K562 (cell line): Measurements from ENCODE around the gene DYRK1A. TPM values are rescaled to one million over a fixed set of nuclear protein-coding genes. Genes with fewer than 3 reads are reported as not detected.

Source experiments
- ATAC-seq: fragments of 200-7000 bp; cut with Tn5 transposase; 3 replicates; pipeline ENCODE4 v1.9.1; 2020; ENCODE audit warnings: moderate library complexity
- BruUV-seq: library from RNA; stranded (reverse); fragments of 400-500 nt; replicated peaks from 2 replicates; lab custom pipeline; 2021; lab: Mats Ljungman, UMichigan
- CTCF ChIA-PET: fragments of 300-600 bp; formaldehyde crosslinking; extraction: SDS; loops from one replicate; lab custom pipeline; 2021; ENCODE audit warnings: low intra/inter-chr PET ratio; lab: Yijun Ruan, JAX
- POLR2A ChIA-PET: fragments of 300-600, 350-650 bp; sonication (Branson Sonifier 250); formaldehyde crosslinking; extraction: SDS; loops from one replicate; lab custom pipeline; 2021; ENCODE audit warnings: antibody characterized with exemption, inconsistent platforms; lab: Yijun Ruan, JAX
- DNase-seq, 4 experiments: peaks; one replicate each; pipeline versions ENCODE4 v3.0.0 to v3.0.0-alpha.2; 2011 to 2018; ENCODE audit warnings: low spot score in 3 of 4, mixed read lengths in 3 of 4; ENCODE audit errors: extremely low read depth in 1 of 4
- FAIRE-seq: peaks from 2 replicates; lab custom pipeline; 2011; peaks lifted over from hg19 to GRCh38; lab: Jason Lieb, UNC
- H2AFZ ChIP-seq: 2 replicates; pipeline ENCODE4 v1.6.0; 2011; ENCODE audit warnings: low read depth, low read length, control low read depth, inconsistent platforms
- H3K27ac ChIP-seq: fragments of 200-600 bp; 3 replicates; pipeline ENCODE4 v1.8.0; 2011; ENCODE audit warnings: low read depth, mild to moderate bottlenecking, control low read depth, inconsistent platforms, low read length, moderate library complexity, mixed read lengths; ENCODE audit errors: extremely low read depth
- H3K27me3 ChIP-seq, 2 experiments: fragments of 300-600 bp in 1 of 2; 2 replicates in 1 of 2; 3 replicates in 1 of 2; pipeline versions ENCODE4 v1.6.0 to v1.8.0; 2011; ENCODE audit warnings: inconsistent platforms in 2 of 2, low read length in 2 of 2, mild to moderate bottlenecking in 1 of 2, mixed read lengths in 1 of 2, moderate library complexity in 1 of 2; ENCODE audit not compliant: control insufficient read depth in 2 of 2, insufficient read depth in 2 of 2
- H3K36me3 ChIP-seq: fragments of 300-600 bp; 3 replicates; pipeline ENCODE4 v1.8.0; 2011; ENCODE audit warnings: mild to moderate bottlenecking, low read length, inconsistent platforms; ENCODE audit not compliant: control insufficient read depth, insufficient read depth
- H3K4me1 ChIP-seq, 2 experiments: fragments of 200-600 bp in 1 of 2; replicated peaks in 1 of 2; 2 replicates in 1 of 2; 3 replicates in 1 of 2; pipeline versions ENCODE4 v1.5.1 to v1.8.0; 2011; ENCODE audit warnings: inconsistent platforms in 2 of 2, low read length in 2 of 2, mild to moderate bottlenecking in 1 of 2, mixed read lengths in 1 of 2, moderate library complexity in 1 of 2; ENCODE audit not compliant: control insufficient read depth in 2 of 2, insufficient read depth in 2 of 2
- H3K4me2 ChIP-seq: 2 replicates; pipeline ENCODE4 v1.6.1; 2011; ENCODE audit warnings: low read length, control low read depth, inconsistent platforms, mixed read lengths; ENCODE audit not compliant: insufficient read depth
- H3K4me3 ChIP-seq: fragments of 200-600 bp; sonication (generic), shearing (Covaris generic); 2 replicates; pipeline ENCODE4 v1.5.1; 2016; ENCODE audit warnings: control low read depth, inconsistent platforms
- H3K79me2 ChIP-seq: fragments of 200-600 bp; 3 replicates; pipeline ENCODE4 v1.8.0; 2011; ENCODE audit warnings: low read length, inconsistent platforms; ENCODE audit not compliant: control insufficient read depth, insufficient read depth
- H3K9ac ChIP-seq, 2 experiments: 2 replicates each; pipeline versions ENCODE4 v1.6.0 to v1.6.1; 2011; ENCODE audit warnings: low read depth in 2 of 2, low read length in 2 of 2, control low read depth in 1 of 2, inconsistent platforms in 1 of 2, mild to moderate bottlenecking in 1 of 2, mixed read lengths in 1 of 2; ENCODE audit not compliant: insufficient read depth in 1 of 2
- H3K9me1 ChIP-seq: one replicate; pipeline ENCODE4 v1.6.0; 2011; ENCODE audit warnings: inconsistent platforms, mild to moderate bottlenecking, low read length, moderate library complexity; ENCODE audit not compliant: control insufficient read depth, insufficient read depth
- H3K9me3 ChIP-seq: replicated peaks from 2 replicates; pipeline ENCODE4 v1.5.1; 2011; ENCODE audit warnings: low read depth, low read length, inconsistent platforms; ENCODE audit not compliant: control insufficient read depth, insufficient read depth
- H4K20me1 ChIP-seq: replicated peaks from 2 replicates; pipeline ENCODE4 v1.6.1; 2011; ENCODE audit warnings: low read length, inconsistent platforms, mixed read lengths; ENCODE audit not compliant: control insufficient read depth, insufficient read depth
- BACH1 ChIP-seq: fragments of 200-800 bp; sonication (Bioruptor generic); IDR thresholded peaks from 2 replicates; pipeline ENCODE4 v1.6.1; 2016; ENCODE audit warnings: missing genetic modification characterization, missing compliant biosample characterization
- FOXM1 ChIP-seq, 2 experiments: fragments of 450-650 bp in 1 of 2; sonication (generic) in 1 of 2; formaldehyde crosslinking in 1 of 2; IDR thresholded peaks; 2 replicates each; pipeline versions ENCODE4 v1.6.1 to v1.9.0; 2017 to 2022; ENCODE audit warnings: low read depth in 2 of 2, mild to moderate bottlenecking in 2 of 2, missing genetic modification reagents in 1 of 2, moderate library complexity in 1 of 2
- GABPA ChIP-seq: fragments of 200-800 bp; sonication (Bioruptor generic); conservative IDR thresholded peaks from 2 replicates; pipeline ENCODE4 v1.6.1; 2016; ENCODE audit warnings: low read depth, missing genetic modification characterization, missing compliant biosample characterization
- HIVEP1 ChIP-seq: fragments of 250-450 bp; sonication (Bioruptor Pico); IDR thresholded peaks from 2 replicates; pipeline ENCODE4 v1.4.0; 2020; ENCODE audit warnings: mild to moderate bottlenecking
- PTRF ChIP-seq: fragments of 450-650 bp; IDR thresholded peaks from 2 replicates; pipeline ENCODE4 v1.6.1; 2016; ENCODE audit warnings: mild to moderate bottlenecking, missing genetic modification characterization, missing compliant biosample characterization
- RCOR1 ChIP-seq, 2 experiments: IDR thresholded peaks; 2 replicates each; pipeline ENCODE4 v1.6.1; 2012; ENCODE audit warnings: low read depth in 2 of 2, low read length in 2 of 2, borderline replicate concordance in 1 of 2, improper control_type of control experiment in 1 of 2
- ZBED1 ChIP-seq: IDR thresholded peaks from 2 replicates; pipeline ENCODE4 v1.6.1; 2014
- ZBTB7A ChIP-seq: IDR thresholded peaks from 2 replicates; pipeline ENCODE4 v1.6.1; 2011; ENCODE audit warnings: low read depth, mild to moderate bottlenecking, low read length, moderate library complexity, borderline replicate concordance; ENCODE audit not compliant: control insufficient read depth
- ZNF184 ChIP-seq: sonication (generic); formaldehyde crosslinking; IDR thresholded peaks from 2 replicates; pipeline ENCODE4 v1.5.0; 2020; ENCODE audit warnings: missing genetic modification reagents
- ZNF274 ChIP-seq: IDR thresholded peaks from 2 replicates; pipeline ENCODE4 v1.6.1; 2011; ENCODE audit warnings: low read depth, mild to moderate bottlenecking, low read length, moderate library complexity, borderline replicate concordance
- ZNF77 ChIP-seq: fragments of 250-450 bp; sonication (Bioruptor Pico); IDR thresholded peaks from 2 replicates; pipeline ENCODE4 v1.5.0; 2020
- WGBS: fragments of 100-300 bp; shearing (Covaris generic); methylation state at CpG from one replicate; pipeline ENCODE4 v1.1.6; 2016; ENCODE audit warnings: low coverage, mixed read lengths; ENCODE audit not compliant: insufficient coverage; ENCODE audit errors: missing lambda C conversion rate; 5-methylcytosine and 5-hydroxymethylcytosine counted together
- in situ Hi-C: fragments of 300-500 bp; cut with MboI; formaldehyde crosslinking; loops from 4 replicates; pipeline ENCODE4 v1.15.0; 2018; ENCODE audit warnings: inconsistent platforms, mixed read lengths
- intact Hi-C: fragments of 100-400 bp; cut with micrococcal nuclease; formaldehyde crosslinking; loops from 2 replicates; pipeline ENCODE4 v1.14.2; 2022
- polyA plus RNA-seq, 8 experiments: library from polyadenylated mRNA; depleted of rRNA in 4 of 8; stranded (reverse) in 5 of 8; unstranded in 3 of 8; fragments of >200 nt; fragmentation: Nextera tagmentation in 2 of 8; fragmentation: Illumina TruSeq in 1 of 8; extraction: Ambion mirVana in 2 of 8; extraction: Trizol in 1 of 8; gene quantifications; 2 replicates each; pipeline versions ENCODE4 v1.2.1 to v1.2.3, GENCODE V29; 2011 to 2014; ENCODE audit warnings: inconsistent platforms in 1 of 8, missing spikeins in 1 of 8
- total RNA-seq, 7 experiments: library from RNA; depleted of rRNA in 6 of 7; stranded (reverse); fragments of >200 nt in 6 of 7; fragmentation: Illumina TruSeq in 2 of 7; extraction: Trizol in 2 of 7; gene quantifications; 2 replicates each; pipeline versions ENCODE4 v1.2.1 to v1.2.3, GENCODE V29; 2011 to 2021; ENCODE audit warnings: low replicate concordance in 1 of 7
- TF ChIP-seq, protein P1 (sequence below): conservative IDR thresholded peaks from 2 replicates; pipeline ENCODE4 v1.6.1; 2011; ENCODE audit warnings: low read depth, mild to moderate bottlenecking, low read length; ENCODE audit not compliant: control insufficient read depth
- TF ChIP-seq, protein P2 (sequence below): sonication (generic); formaldehyde crosslinking; IDR thresholded peaks from 2 replicates; pipeline ENCODE4 v1.4.0; 2020; ENCODE audit warnings: mild to moderate bottlenecking, missing genetic modification reagents
- TF ChIP-seq, protein P3 (sequence below), 2 experiments: IDR thresholded peaks; 2 replicates each; pipeline ENCODE4 v1.6.1; 2011; ENCODE audit warnings: borderline replicate concordance in 1 of 2, control low read depth in 1 of 2, low read depth in 1 of 2, low read length in 1 of 2, mild to moderate bottlenecking in 1 of 2, mixed read lengths in 1 of 2, moderate library complexity in 1 of 2; ENCODE audit not compliant: insufficient read depth in 1 of 2, insufficient read length in 1 of 2, poor library complexity in 1 of 2, severe bottlenecking in 1 of 2; ENCODE audit errors: extremely low read depth in 1 of 2

DYRK1A gene
- total and polyA plus RNA-seq, 9 of the 15 experiments (the other 6 are each of a cell fraction or from before 2014, with no cell fraction given): 3.7 to 64.8 (median 42.3) TPM

DNA sequence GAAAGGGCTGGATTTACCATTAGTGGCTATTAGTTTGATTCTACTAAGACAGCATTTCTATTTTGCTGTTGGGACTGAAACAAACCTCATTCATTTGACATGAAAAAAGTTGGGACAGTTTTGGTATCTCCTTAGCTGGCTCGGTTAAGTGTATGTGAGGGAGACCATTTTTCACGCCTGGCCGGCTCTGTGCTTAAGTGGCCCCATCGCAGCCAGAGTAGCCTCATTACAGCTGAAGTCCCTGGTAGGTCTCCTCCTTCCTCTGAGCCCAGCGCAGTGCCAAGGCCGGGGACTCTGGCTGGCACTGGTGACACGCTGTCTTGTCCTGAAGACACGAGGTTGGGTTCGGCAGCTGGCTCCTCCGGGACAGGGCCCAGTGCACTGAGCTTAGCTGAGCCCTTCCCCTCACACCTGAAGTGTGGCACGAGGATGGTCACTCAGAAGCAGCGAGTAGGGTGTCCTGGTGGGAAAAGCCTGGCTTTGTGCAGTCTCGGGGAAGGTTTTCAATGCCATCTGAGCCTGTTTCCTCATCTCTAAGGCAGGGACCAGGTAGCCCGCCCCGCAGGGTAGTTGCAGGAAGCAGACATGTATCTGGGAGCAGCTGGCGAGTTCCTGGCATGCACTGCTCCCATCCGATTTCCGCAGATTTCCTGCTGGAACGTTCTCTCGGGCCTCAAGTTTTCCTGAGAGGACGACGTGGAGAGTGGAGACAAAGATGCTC is 196.5 kb downstream of the DYRK1A start:
- in situ Hi-C loops: no loop called here
- 9% methylated on average over 22 of the region's 22 CpGs for WGBS
- peak overlapping the region; percentile 61 for H3K4me3 ChIP-seq
- peak; percentile 9 for ATAC-seq
- H2AFZ ChIP-seq: peak overlapping the region; percentile 98
- ChIA-PET CTCF (interaction anchor here (0.6 kb wide), 1 partner anchor 18 kb away, joined by 3 read pairs; no protein-coding TSS in a partner anchor), POLR2A (interaction anchor here (0.5 to 2.7 kb wide), 16 partner anchors 9 to 573 kb away, joined by 3 to 28 read pairs (median 4); no protein-coding TSS in a partner anchor)
- no peaks in the 10 kb centered on the region for H4K20me1 ChIP-seq
- BruUV-seq: TSS peak; percentile 89
- H3K9me1 ChIP-seq: no peaks in the 10 kb centered on the region
- H3K9me3 ChIP-seq: peaks cover 8% of the 10 kb centered on the region
- H3K4me2 ChIP-seq: peak overlapping the region; percentile 98
- peak overlapping the region; percentile 90 for H3K27ac ChIP-seq
- no peaks in the 10 kb centered on the region for H3K27me3 ChIP-seq
- no peaks in the 10 kb centered on the region for H3K36me3 ChIP-seq
- DNase-seq: peak in 3 of 4 experiments; percentile 37 to 42 (median 37)
- H3K79me2 ChIP-seq: peaks cover 10% of the 10 kb centered on the region
- H3K9ac ChIP-seq: peak overlapping the region; percentile 67 to 92
- H3K4me1 ChIP-seq: peaks cover 30 to 52% of the 10 kb centered on the region in 2 experiments
- intact Hi-C loops: loop anchor here (5.0 to 10.0 kb wide), 2 partner anchors 101 to 338 kb away; no protein-coding TSS in a partner anchor
- FAIRE-seq: no peak
- TF ChIP-seq, protein P1, sequence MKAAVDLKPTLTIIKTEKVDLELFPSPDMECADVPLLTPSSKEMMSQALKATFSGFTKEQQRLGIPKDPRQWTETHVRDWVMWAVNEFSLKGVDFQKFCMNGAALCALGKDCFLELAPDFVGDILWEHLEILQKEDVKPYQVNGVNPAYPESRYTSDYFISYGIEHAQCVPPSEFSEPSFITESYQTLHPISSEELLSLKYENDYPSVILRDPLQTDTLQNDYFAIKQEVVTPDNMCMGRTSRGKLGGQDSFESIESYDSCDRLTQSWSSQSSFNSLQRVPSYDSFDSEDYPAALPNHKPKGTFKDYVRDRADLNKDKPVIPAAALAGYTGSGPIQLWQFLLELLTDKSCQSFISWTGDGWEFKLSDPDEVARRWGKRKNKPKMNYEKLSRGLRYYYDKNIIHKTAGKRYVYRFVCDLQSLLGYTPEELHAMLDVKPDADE: no peak
- TF ChIP-seq GABPA (tag) (0 out of 2 replicates have a peak, but pooled peaks have one; percentile 23), ZNF77 (CRISPR knock-in tag) (no peak), FOXM1 (IDR thresholded peaks at IDR 0.05; ENCODE audit: low read depth) (no peak), FOXM1 (CRISPR knock-in tag; IDR thresholded peaks at IDR 0.05; ENCODE audit: low read depth) (no peak), ZBED1 (no peak), HIVEP1 (no peak), RCOR1 (IDR thresholded peaks at IDR 0.05; ENCODE audit: borderline replicate concordance in 1 of 2, low read depth in 2 of 2, low read length in 2 of 2) (no peak), ZBTB7A (no peak), PTRF (tag) (0 out of 2 replicates have a peak, but pooled peaks have one; percentile 36), ZNF184 (CRISPR knock-in tag) (no peak), ZNF274 (no peak), BACH1 (tag) (no peak)
- TF ChIP-seq, protein P2, sequence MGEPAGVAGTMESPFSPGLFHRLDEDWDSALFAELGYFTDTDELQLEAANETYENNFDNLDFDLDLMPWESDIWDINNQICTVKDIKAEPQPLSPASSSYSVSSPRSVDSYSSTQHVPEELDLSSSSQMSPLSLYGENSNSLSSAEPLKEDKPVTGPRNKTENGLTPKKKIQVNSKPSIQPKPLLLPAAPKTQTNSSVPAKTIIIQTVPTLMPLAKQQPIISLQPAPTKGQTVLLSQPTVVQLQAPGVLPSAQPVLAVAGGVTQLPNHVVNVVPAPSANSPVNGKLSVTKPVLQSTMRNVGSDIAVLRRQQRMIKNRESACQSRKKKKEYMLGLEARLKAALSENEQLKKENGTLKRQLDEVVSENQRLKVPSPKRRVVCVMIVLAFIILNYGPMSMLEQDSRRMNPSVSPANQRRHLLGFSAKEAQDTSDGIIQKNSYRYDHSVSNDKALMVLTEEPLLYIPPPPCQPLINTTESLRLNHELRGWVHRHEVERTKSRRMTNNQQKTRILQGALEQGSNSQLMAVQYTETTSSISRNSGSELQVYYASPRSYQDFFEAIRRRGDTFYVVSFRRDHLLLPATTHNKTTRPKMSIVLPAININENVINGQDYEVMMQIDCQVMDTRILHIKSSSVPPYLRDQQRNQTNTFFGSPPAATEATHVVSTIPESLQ (CRISPR knock-in tag): no peak
- TF ChIP-seq, protein P3, sequence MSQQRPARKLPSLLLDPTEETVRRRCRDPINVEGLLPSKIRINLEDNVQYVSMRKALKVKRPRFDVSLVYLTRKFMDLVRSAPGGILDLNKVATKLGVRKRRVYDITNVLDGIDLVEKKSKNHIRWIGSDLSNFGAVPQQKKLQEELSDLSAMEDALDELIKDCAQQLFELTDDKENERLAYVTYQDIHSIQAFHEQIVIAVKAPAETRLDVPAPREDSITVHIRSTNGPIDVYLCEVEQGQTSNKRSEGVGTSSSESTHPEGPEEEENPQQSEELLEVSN (IDR thresholded peaks at IDR 0.05; ENCODE audit: borderline replicate concordance in 1 of 2, extremely low read depth in 1 of 2, insufficient read depth in 1 of 2, insufficient read length in 1 of 2, low read depth in 1 of 2, low read length in 1 of 2, poor library complexity in 1 of 2, severe bottlenecking in 1 of 2): peak; percentile 25 to 57
